Stimulated activated CD4-positive, alpha-beta T cell treated with anti-CD3 and anti-CD28 coated beads, Interleukin-2, amount 100 ng/mL, for 4 hours (primary cell): ENCODE data around the gene GIT1.

ENCODE experiments used
- DNase-seq: peaks from one replicate; pipeline ENCODE4 v3.0.0-alpha.2; 2020; ENCODE audit warnings: low read depth

Gene GIT1, protein sequence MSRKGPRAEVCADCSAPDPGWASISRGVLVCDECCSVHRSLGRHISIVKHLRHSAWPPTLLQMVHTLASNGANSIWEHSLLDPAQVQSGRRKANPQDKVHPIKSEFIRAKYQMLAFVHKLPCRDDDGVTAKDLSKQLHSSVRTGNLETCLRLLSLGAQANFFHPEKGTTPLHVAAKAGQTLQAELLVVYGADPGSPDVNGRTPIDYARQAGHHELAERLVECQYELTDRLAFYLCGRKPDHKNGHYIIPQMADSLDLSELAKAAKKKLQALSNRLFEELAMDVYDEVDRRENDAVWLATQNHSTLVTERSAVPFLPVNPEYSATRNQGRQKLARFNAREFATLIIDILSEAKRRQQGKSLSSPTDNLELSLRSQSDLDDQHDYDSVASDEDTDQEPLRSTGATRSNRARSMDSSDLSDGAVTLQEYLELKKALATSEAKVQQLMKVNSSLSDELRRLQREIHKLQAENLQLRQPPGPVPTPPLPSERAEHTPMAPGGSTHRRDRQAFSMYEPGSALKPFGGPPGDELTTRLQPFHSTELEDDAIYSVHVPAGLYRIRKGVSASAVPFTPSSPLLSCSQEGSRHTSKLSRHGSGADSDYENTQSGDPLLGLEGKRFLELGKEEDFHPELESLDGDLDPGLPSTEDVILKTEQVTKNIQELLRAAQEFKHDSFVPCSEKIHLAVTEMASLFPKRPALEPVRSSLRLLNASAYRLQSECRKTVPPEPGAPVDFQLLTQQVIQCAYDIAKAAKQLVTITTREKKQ

DNA sequence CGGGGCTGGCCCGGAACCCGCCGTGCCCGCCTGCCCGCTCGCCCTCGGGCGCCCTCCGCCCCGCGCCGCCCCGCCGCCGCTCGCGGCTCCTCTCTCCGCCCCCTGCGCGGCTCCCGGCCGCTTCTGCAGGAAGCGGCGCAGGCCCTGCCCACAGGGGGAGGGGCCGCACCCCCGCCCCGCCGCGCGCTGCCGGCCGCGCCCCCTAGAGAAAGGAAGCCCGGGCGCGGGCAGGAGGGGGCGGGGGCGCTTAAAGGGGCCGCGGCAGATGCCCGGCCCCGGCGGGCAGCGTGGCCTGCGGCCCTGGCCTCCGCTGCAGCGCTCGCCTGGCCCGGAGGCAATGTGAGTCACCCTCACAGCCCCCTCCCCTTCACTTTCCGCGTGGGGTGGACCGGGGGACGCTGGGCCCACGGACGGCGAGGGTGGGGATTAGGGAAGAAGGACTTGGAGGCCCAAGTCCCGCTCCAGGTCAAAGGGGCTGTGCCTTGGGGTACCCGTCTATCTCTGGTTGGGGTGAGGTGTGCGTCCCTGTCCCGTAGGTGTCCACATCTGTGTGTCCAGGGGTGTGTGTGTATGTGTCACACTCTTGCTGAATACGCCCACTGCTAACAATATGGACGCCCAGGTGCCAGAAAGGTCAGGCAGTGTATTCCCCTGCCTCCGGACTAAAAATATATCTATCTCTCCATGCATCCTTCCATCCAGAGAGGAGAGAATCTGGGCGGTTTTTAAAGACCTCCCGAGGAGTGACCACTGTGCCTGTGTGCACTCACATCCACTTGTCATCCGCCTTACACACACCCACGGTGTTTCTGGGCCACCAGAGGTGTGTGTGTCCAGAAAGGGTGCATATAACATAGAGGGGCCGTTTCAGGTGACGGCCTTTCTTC lies at the start of gene GIT1:
Gene GIT1, minus strand, starts transcription at position 125 of the 887 bp plus-strand sequence. CDS start 270 bp downstream, outside the sequence.
- peak; percentile 76 for DNase-seq

- no peak for DNase-seq
Observed at GRCh38 chr17:29633886-29634285, 44.4 kb upstream of the GIT1 start.

GRCh38 chr17:29630630-29631193 lies 41.3 kb upstream of the GIT1 start:
- DNase-seq = no peak

- DNase-seq = no peak
Observed at GRCh38 chr17:29629839-29630238, 40.4 kb upstream of the GIT1 start.

GRCh38 chr17:29628644-29629043 lies 39.2 kb upstream of the GIT1 start:
- DNase-seq = no peak

DNA sequence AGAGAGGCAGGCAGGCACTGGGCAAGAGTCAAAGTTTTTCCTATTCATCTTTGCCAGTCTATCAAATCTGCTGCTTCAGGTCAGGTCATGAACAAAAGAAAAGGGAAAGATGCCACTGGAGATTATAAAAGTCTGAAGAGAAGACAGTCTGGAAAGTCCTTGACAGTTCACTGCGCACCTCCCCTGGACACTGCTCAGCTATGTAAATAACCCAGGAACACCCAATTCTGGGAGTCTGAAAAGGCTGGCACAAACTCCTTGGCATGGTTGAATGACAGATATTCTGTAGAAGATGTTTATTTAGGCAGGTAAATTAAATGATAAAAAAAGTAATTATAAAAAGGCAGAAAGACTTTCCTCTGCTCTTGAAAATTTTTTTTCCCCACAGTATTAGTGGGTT lies 38.5 kb upstream of the GIT1 start:
- no peak for DNase-seq

DNA sequence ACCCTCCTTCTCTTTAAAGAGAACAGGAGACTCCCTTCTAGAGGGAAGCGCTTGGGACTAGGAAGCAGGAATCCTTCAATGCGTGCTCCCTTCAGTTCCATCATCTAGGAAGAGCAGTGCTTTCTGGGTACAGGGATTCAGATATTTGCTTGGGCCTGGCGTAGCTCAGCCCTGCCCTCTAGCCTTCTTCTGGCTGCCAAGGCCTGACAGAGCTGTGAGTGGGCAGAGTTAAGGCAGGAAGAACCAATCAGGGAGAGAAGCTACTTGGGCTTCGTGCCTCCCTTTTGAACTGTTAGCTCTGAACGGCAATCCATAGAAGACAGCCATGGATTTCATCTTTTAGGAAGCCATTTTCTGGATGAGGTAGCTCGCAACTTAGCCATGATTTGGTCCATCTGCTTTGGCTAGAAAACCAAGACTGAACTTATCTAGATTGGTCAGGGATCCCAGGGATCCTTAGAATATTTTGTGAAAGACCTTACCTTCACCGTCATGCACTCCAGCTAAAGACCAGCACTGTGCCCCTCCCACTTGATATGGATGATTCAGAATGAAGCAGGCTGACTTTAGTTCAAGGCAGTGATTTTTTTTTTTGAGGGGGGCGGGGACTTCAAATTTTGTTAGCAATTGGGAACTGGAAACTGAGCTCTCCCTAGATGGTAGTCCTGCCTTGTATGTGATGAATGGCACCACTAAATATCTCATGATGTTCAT lies 35.7 kb upstream of the GIT1 start:
- DNase-seq = peak; percentile 40

DNA sequence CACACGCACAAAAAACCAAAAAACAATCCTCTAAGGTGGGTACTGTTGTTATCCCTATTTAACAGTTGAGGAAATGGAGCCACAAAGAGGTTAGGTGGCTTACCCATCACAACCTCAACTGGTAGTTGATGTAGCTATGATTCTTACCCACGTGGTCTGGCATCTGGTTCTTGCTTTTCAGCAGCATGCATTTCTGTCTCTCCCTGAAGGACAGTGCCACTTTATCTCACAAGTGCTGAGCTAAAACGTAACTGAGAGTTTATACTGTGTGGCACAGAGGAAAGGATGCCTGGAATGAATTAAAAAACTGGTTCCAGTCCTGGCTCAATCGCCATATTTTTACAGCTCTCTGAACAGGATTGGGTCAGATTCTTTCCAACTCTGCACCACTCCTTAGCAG lies 35.1 kb upstream of the GIT1 start:
- DNase-seq = no peak

- DNase-seq = no peak
Observed at GRCh38 chr17:29623283-29623647, 33.8 kb upstream of the GIT1 start.

GRCh38 chr17:29622337-29623282 lies 33.2 kb upstream of the GIT1 start, which contains the start of gene CORO6:
CORO6 (minus strand) TSS chr17:29622912; CDS start chr17:29621421, 1,491 bp downstream.
- peak; percentile 59 for DNase-seq

- no peak for DNase-seq
Observed at GRCh38 chr17:29621751-29622194, 32.3 kb upstream of the GIT1 start.

- DNase-seq = no peak
Observed at GRCh38 chr17:29620779-29621500, 31.5 kb upstream of the GIT1 start.

DNA sequence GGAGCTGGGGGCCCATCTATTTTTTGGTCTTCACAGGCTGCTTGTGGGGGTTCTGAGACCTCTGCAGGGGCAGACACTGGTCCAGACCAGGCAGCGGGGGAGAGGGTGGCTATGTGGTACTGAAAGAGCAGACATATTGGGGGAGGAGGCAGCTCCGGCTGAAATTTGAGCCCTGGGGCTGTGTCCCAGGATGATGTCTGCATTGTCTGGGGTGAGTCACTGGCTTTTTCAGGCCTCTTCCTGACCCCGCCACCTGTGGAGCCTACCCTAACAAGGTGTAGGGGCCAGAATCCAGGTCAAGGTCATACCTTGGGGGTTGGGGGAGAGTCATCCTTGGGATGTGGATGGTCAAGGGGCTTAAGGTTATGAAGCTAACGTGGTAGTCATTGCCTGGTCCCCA lies 30.8 kb upstream of the GIT1 start:
- DNase-seq = no peak

- DNase-seq = no peak
Observed at GRCh38 chr17:29619251-29619650, 29.8 kb upstream of the GIT1 start.

DNA sequence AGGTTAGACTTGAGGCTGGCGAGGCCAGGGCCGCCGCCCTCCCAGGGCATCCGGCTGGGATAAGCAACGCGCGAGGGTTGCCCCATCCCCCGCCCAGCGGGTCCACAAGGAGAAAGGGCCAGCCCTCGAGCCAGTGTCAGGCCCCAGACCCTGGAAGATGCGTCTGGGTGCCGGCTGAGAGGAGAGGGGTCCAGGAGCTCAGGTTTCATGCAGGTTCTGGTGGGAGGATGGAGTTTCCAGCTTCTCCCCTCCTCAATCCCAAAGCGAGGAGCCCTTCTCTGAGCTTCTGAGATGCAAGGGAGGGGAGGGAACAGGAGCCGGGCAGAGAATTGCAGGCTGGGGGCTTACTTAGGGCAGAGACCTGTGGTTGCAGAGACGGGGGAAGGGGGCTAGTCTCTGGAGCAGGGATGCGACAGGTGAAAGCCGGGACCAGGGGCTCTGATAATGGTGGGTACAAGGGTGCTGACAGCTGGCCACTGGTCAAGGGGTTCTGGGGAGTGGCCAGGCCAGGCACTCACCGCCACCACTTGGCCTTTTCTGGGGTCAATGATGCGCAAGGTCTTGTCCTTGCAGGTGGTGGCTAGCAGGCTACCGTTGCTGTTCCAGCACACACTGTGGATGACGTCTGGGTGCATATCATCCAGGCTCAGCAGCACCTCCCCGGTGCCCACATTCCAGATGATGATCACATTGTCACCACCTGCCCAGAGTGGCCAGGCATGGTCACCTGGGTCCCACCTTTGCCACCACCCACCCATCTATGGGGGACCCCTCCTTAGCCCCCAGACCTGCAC lies 29.0 kb upstream of the GIT1 start:
- DNase-seq = no peak

DNA sequence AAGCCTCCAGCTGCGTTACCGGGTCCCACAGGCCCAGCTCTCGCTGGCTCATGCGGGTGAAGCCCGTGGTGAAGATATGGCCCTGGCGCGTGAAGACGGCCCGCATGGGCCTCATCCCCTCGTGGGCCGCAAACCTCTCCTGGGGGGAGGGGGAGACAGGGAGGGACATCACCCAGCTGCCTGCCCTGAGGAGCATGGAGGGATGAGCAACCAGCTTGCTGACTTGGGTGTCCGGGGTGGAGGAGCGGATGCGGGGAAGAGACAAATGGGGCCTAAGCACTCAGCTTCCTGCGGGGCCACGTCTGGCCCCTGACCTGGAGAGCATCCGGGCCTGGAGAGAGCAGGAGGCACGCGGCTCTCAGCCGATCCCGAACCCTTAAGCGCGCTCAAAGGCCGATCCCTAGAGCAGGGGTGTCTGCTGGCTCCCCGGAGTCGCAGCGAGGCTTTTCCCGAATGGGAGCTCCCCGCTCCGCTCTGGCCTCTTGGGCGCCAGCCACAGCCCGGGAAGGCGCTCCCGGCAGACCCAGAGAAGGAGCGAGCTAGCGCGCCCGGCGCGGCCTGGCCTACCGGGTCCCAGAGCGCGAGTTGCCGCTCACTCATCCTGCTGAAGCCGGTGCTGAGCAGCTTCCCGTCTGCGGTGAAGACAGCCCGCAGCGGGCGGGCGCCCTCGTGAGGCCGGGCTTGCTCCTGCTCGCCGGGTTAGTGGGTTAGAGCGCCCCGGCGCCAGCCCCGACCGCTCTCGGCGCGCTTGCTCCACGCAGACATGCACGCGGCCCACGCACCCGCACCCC lies 28.2 kb upstream of the GIT1 start:
- peak; percentile 89 for DNase-seq

DNA sequence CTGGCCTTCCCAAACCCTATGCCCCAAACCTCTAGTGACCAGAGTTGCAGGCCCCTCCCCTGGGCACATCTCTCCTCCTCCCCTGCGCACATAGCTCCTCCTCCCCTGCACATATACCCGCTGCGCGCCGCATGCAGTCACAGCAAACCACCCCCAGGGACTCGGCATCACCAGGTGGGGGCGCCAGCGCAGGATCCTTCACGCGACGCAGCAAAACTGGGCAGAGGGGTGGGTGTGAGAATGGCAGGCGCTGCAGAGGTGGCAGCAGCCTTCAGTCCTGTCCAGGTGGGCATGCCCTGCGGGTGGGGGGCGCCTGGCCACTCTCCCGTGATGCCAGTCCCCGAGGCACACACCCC lies 27.7 kb upstream of the GIT1 start:
- DNase-seq = peak; percentile 85
